OCI-LY7 (cell line): Measurements from ENCODE around the gene ABCG2. TPM values are rescaled to one million over a fixed set of nuclear protein-coding genes. Genes with fewer than 3 reads are reported as not detected.

Source experiments
- Bru-seq: library from RNA; stranded (reverse); fragments of 400-500 nt; gene quantifications from one replicate; lab custom pipeline; 2021; lab: Mats Ljungman, UMichigan
- BruChase-seq, 2 experiments: library from RNA; stranded (reverse); fragments of 400-500 nt; gene quantifications; one replicate each; lab custom pipeline; 2021; lab: Mats Ljungman, UMichigan
- BruUV-seq: library from RNA; stranded (reverse); fragments of 400-500 nt; replicated peaks from 2 replicates; lab custom pipeline; 2021; lab: Mats Ljungman, UMichigan
- CTCF ChIA-PET: fragments of 300-600 bp; sonication (Branson Sonifier 250); formaldehyde crosslinking; loops from one replicate; lab custom pipeline; 2022; ENCODE audit warnings: antibody characterized with exemption; ENCODE audit not compliant: unreplicated experiment; lab: Charles Lee
- POLR2A ChIA-PET: fragments of 300-600 bp; sonication (Branson Sonifier 250); formaldehyde crosslinking; loops from one replicate; lab custom pipeline; 2022; ENCODE audit warnings: antibody characterized with exemption; lab: Charles Lee
- DNase-seq: peaks from one replicate; pipeline ENCODE4 v3.0.0-alpha.2; 2015; ENCODE audit warnings: low spot score
- H2AFZ ChIP-seq: fragments of 200-600 bp; sonication (generic), shearing (Covaris generic); 2 replicates; pipeline ENCODE4 v1.6.1; 2014; ENCODE audit warnings: mild to moderate bottlenecking, antibody characterized with exemption, low read length, moderate library complexity
- H3K27ac ChIP-seq: fragments of 200-600 bp; sonication (generic); 2 replicates; pipeline ENCODE4 v1.5.1; 2014; ENCODE audit warnings: mixed run types, low read depth, mild to moderate bottlenecking, moderate library complexity, low read length, inconsistent platforms; ENCODE audit not compliant: poor library complexity, severe bottlenecking
- H3K36me3 ChIP-seq: fragments of 200-600 bp; sonication (generic); 2 replicates; pipeline ENCODE4 v1.6.1; 2014; ENCODE audit warnings: mild to moderate bottlenecking, antibody characterized with exemption, low read length, moderate library complexity, mixed read lengths; ENCODE audit not compliant: insufficient read depth
- H3K4me1 ChIP-seq: fragments of 200-600 bp; sonication (generic); 2 replicates; pipeline ENCODE4 v1.5.1; 2014; ENCODE audit warnings: mild to moderate bottlenecking, low read length; ENCODE audit not compliant: insufficient read depth, poor library complexity, severe bottlenecking
- H3K4me2 ChIP-seq: fragments of 200-600 bp; sonication (generic); 2 replicates; pipeline ENCODE4 v1.6.1; 2014; ENCODE audit warnings: mild to moderate bottlenecking, low read length
- H3K4me3 ChIP-seq: fragments of 200-600 bp; sonication (generic); 2 replicates; pipeline ENCODE4 v1.5.1; 2014; ENCODE audit warnings: mild to moderate bottlenecking, low read depth, low read length; ENCODE audit not compliant: poor library complexity, severe bottlenecking
- H3K79me2 ChIP-seq: fragments of 200-600 bp; sonication (generic); 2 replicates; pipeline ENCODE4 v1.6.1; 2016; ENCODE audit warnings: low read depth, mild to moderate bottlenecking, low read length, moderate library complexity, mixed read lengths; ENCODE audit not compliant: insufficient read depth
- H3K9me2 ChIP-seq: fragments of 200-600 bp; sonication (generic); 2 replicates; pipeline ENCODE4 v1.6.1; 2016; ENCODE audit warnings: mild to moderate bottlenecking, low read length, mixed read lengths; ENCODE audit not compliant: insufficient read depth
- H3K9me3 ChIP-seq: fragments of 200-600 bp; sonication (generic); 2 replicates; pipeline ENCODE4 v1.6.1; 2014; ENCODE audit warnings: mild to moderate bottlenecking, mixed run types, low read length, mixed read lengths
- H4K20me1 ChIP-seq: fragments of 200-600 bp; sonication (generic); 2 replicates; pipeline ENCODE4 v1.6.1; 2014; ENCODE audit warnings: mild to moderate bottlenecking, antibody characterized with exemption, low read length, moderate library complexity, mixed read lengths; ENCODE audit not compliant: insufficient read depth
- EZH2phosphoT487 ChIP-seq: fragments of 200-600 bp; sonication (generic); IDR thresholded peaks from 2 replicates; pipeline ENCODE4 v1.6.1; 2018; ENCODE audit warnings: low read depth, borderline replicate concordance, mild to moderate bottlenecking, mixed run types, antibody characterized with exemption, low read length, moderate library complexity, mixed read lengths
- intact Hi-C: fragments of 100-400 bp; cut with micrococcal nuclease; formaldehyde crosslinking; loops from one replicate; pipeline ENCODE4 v1.10.0; 2022; ENCODE audit not compliant: unreplicated experiment
- long read RNA-seq: library from polyadenylated mRNA; stranded (forward); transcript quantifications from one replicate; pipeline ENCODE4 v2.0.0, GENCODE V29; 2022
- total RNA-seq, 2 experiments: library from RNA; depleted of rRNA in 1 of 2; stranded (reverse); fragments of >200 nt in 1 of 2; shearing (Covaris generic) in 1 of 2; gene quantifications; 2 replicates each; pipeline ENCODE4 v1.2.3, GENCODE V29; 2014 to 2022
- TF ChIP-seq, protein P1 (sequence below): fragments of 200-600 bp; sonication (generic); conservative IDR thresholded peaks from 2 replicates; pipeline ENCODE4 v1.5.1; 2014; ENCODE audit warnings: mild to moderate bottlenecking, antibody characterized with exemption, low read length, moderate library complexity, mixed read lengths

Gene ABCG2
- not detected in 2 replicates for total RNA-seq (2014; rRNA removed; shearing (Covaris generic))
- total RNA-seq (2022): not detected in 2 replicates
- not detected for Bru-seq, nascent RNA
- percentile 1 among the genes with signal in this experiment for BruChase-seq, experiment 1, labeled RNA remaining after a 6-hour chase
- BruChase-seq, experiment 2, labeled RNA remaining after a 2-hour chase: percentile 2 among the genes with signal in this experiment
- long read RNA-seq: 0 reads

DNA sequence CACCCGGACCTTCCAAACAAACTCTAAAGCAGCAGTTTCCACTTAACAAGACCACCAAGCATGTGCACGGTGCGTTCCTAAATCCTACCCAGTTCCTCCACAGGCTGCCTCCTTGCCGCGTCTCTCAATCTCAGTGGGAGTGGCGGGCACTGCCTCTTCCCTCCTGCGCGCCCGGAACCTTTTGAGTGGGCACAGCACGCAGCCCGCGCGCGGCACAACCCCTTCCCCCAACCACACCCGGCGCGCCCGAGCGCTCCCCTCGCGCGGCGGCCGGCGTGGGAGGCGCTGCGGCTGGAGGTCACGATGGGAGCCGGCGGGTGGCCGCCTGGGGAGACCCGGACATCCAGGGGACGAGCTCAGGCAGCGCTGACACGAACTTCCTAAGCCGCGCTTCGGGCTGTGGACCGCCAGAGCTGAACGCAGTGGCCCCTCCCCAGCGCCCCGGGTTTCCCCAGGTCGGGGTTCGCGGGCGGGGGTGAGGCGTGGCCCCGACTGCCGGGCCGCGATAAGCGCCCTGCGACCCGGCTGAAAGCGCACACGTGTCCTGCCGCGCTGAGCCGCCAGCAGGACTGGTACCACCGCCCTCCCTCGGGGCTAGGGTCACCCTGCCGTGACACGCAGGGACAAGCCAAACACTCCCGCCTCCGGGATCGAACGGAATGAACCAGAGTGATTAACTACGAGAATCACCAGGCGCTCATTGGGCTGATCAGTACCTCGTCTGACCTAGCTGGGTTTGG, at the start of gene ABCG2:
Gene ABCG2, minus strand, starts transcription at position 151 of the 740 bp plus-strand sequence. CDS start 18,644 bp downstream, outside the sequence.
- no peaks in the 10 kb centered on the region for H3K9me2 ChIP-seq
- no peak for TF ChIP-seq EZH2phosphoT487
- TF ChIP-seq, protein P1, sequence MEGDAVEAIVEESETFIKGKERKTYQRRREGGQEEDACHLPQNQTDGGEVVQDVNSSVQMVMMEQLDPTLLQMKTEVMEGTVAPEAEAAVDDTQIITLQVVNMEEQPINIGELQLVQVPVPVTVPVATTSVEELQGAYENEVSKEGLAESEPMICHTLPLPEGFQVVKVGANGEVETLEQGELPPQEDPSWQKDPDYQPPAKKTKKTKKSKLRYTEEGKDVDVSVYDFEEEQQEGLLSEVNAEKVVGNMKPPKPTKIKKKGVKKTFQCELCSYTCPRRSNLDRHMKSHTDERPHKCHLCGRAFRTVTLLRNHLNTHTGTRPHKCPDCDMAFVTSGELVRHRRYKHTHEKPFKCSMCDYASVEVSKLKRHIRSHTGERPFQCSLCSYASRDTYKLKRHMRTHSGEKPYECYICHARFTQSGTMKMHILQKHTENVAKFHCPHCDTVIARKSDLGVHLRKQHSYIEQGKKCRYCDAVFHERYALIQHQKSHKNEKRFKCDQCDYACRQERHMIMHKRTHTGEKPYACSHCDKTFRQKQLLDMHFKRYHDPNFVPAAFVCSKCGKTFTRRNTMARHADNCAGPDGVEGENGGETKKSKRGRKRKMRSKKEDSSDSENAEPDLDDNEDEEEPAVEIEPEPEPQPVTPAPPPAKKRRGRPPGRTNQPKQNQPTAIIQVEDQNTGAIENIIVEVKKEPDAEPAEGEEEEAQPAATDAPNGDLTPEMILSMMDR: no peak
- intact Hi-C loops: no loop called here
- no peaks in the 10 kb centered on the region for H4K20me1 ChIP-seq
- H3K36me3 ChIP-seq: no peaks in the 10 kb centered on the region
- ChIA-PET CTCF (no interaction called here), POLR2A (no interaction called here)
- BruUV-seq: no TSS peak
- no peaks in the 10 kb centered on the region for H3K79me2 ChIP-seq
- no peaks in the 10 kb centered on the region for H3K9me3 ChIP-seq
- no peak within 1 kb of the TSS for H2AFZ ChIP-seq
- no peak within 1 kb of the TSS for H3K4me2 ChIP-seq
- no peaks in the 10 kb centered on the region for H3K4me1 ChIP-seq
- DNase-seq: no peak
- H3K27ac ChIP-seq: no peak within 1 kb of the TSS
- no peak within 1 kb of the TSS for H3K4me3 ChIP-seq

DNA sequence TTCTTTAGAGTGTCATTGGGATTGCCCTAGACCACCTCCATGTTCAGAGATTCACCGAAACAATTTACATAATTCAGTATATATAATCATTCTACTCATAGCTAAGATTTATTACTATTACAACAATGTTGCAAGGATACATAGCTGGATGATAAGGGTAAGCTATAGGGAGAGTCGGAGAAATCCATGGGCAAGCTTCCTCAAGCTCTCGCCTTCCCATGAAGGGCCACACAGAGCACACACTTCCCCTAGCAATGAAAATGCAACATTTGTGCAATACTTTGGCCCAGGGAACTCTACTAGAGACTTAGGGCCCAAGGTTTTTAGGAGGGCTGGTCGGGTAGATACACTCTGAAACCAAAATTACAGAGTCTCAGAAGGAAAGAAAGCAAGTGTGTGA, 49.7 kb upstream of the ABCG2 start:
- H3K9me2 ChIP-seq: no peaks in the 10 kb centered on the region
- intact Hi-C loops: no loop called here
- CTCF ChIA-PET: no interaction called here
- no TSS peak for BruUV-seq
- no peaks in the 10 kb centered on the region for H4K20me1 ChIP-seq
- TF ChIP-seq, protein P1: no peak
- TF ChIP-seq EZH2phosphoT487: no peak
- POLR2A ChIA-PET: interaction anchor here (0.5 to 1.2 kb wide), 2 partner anchors 299 to 653 kb away, joined by 3 to 5 read pairs; no protein-coding TSS in a partner anchor
- H2AFZ ChIP-seq: no peak overlapping the region
- no peak overlapping the region for H3K4me2 ChIP-seq
- no peak overlapping the region for H3K4me3 ChIP-seq
- no peaks in the 10 kb centered on the region for H3K4me1 ChIP-seq
- no peaks in the 10 kb centered on the region for H3K79me2 ChIP-seq
- H3K27ac ChIP-seq: no peak overlapping the region
- H3K36me3 ChIP-seq: no peaks in the 10 kb centered on the region
- no peaks in the 10 kb centered on the region for H3K9me3 ChIP-seq
- no peak for DNase-seq

DNA sequence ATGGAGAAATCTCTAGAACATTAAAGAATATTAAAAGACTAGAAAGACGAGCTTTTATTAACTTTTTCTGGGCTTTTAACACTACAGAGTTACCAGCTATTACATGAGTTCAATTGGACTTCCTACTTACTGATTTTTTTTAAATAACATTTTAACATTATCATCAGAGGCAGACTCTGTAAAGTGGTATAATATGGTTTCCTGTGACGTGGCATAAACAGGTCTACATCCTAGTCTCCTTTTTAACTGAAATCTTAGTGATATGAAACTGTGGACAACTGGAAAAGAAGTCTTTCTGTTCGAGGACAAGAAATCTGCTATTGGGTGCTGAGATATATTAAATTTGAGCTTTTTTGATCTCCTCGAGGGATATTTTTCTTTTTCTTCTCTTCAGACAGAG, 48.7 kb upstream of the ABCG2 start:
- Histone ChIP-seq H2AFZ (no peak overlapping the region), H3K36me3 (no peaks in the 10 kb centered on the region), H4K20me1 (no peaks in the 10 kb centered on the region), H3K27ac (no peak overlapping the region), H3K79me2 (no peaks in the 10 kb centered on the region), H3K4me3 (no peak overlapping the region), H3K9me3 (no peaks in the 10 kb centered on the region), H3K4me2 (no peak overlapping the region), H3K4me1 (no peaks in the 10 kb centered on the region), H3K9me2 (no peaks in the 10 kb centered on the region)
- no peak for DNase-seq
- TF ChIP-seq, protein P1: no peak
- no peak for TF ChIP-seq EZH2phosphoT487
- ChIA-PET CTCF (no interaction called here), POLR2A (interaction anchor here (0.6 to 1.3 kb wide), 4 partner anchors 9 to 648 kb away, joined by 3 read pairs; no protein-coding TSS in a partner anchor)
- no TSS peak for BruUV-seq
- intact Hi-C loops: no loop called here
